Measurements from ENCODE around the gene ELF2.
A peak's percentile ranks its signal among the peaks of the same experiment; 100 is the strongest.
"Not testable (repeated sequence)": the region's sequence is repeated elsewhere in the genome, so short reads cannot be mapped to it uniquely, and the experiment has no call there.

Gene ELF2

DNA sequence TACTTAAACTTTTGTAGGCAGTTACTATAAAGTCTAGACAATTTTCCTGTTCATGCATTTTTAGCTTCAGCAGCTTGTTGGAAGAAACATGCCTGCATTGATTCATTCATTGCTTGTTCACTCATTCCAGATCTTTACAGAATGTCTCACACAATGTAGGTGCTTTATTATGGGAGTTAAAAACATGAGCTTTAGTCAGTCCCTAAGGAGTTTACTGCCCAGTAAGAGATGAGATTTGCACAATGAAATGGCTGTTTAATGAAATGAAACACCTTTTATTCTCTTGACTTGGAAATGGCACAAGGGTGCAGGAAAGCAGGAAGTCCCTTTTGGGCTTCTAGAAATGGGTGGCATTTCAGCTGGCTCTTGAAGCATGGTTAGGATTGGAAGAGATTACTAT is 158.5 kb downstream of the ELF2 start:
- no peak for DNase-seq

DNA sequence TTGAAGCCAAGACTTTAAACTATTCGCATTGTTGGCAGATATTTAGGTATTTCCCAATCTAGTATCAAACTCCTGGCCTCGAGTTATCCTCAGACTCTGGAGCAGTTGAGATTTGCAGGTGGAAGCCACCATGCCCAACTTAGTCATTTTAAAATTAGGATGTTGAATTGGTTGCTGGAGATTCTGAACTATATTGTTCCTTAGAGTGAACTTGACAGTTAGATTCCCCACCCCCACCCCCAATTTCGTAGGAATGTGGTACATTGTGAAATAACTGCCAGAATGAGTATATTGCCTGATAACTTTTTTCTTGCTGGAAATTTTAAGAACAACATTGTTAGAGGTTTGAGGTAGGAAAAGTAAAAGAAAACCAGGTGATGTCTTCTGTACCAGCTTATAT is 159.2 kb downstream of the ELF2 start:
- no peak for DNase-seq

DNA sequence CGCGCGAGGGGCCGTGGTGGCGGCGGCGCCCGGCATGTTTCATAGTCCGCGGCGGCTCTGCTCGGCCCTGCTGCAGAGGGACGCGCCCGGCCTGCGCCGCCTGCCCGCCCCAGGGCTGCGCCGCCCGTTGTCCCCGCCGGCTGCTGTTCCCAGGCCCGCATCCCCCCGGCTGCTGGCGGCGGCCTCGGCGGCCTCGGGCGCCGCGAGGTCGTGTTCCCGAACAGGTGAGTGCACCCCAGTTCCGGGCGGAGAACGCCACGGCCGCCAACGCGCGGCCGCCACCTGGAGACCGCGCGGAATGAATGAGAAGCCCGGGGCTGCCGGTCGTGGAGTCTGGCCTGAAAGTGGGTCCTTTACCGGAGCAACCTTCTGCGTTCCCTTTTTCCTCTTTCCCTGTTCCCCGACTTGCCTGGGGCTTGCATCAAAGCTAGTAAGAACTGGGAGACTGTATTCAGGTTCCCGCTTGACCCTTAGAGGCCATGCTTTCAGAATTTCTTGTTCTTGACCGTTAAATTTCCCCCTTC is 161.0 kb downstream of the ELF2 start:
- DNase-seq = peak; percentile 4

DNA sequence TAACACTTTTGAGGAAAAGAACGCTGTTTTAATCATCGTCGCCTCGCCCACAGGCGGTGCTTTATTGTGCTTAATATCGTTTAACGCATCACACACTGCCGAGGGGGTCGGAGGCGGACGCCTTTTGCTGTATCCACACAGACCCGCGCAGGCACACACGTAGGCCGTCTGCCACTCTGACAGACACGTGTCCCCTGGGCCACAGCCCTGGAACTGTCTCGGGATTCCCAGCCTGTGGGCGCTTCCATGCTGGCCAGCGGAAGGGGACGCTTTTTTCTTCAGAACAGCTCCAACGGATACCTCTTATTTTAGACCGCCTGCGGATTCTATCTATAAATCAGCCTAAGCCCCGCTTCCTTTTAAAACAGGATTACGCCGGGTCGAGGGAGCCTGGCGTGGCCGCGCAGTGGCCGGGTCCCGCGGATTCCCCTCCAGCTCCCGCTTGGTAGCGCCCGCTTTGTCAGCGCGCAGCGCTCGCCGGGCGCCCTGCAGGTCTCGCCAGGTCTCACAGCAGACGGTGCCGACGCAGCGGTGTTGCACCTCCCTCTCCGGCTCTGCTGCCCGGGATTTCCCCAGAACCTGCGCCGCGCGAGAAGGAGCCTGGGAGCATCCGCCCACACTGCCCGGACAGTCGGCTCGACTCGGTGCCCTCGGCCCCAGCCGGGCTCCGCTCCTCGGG is 161.6 kb downstream of the ELF2 start, which contains the start of gene NOCT:
Gene NOCT, plus strand, starts transcription at position 513 of the 679 bp plus-strand sequence. CDS start 201 bp downstream, outside the sequence.
- DNase-seq = peak; percentile 61

DNA sequence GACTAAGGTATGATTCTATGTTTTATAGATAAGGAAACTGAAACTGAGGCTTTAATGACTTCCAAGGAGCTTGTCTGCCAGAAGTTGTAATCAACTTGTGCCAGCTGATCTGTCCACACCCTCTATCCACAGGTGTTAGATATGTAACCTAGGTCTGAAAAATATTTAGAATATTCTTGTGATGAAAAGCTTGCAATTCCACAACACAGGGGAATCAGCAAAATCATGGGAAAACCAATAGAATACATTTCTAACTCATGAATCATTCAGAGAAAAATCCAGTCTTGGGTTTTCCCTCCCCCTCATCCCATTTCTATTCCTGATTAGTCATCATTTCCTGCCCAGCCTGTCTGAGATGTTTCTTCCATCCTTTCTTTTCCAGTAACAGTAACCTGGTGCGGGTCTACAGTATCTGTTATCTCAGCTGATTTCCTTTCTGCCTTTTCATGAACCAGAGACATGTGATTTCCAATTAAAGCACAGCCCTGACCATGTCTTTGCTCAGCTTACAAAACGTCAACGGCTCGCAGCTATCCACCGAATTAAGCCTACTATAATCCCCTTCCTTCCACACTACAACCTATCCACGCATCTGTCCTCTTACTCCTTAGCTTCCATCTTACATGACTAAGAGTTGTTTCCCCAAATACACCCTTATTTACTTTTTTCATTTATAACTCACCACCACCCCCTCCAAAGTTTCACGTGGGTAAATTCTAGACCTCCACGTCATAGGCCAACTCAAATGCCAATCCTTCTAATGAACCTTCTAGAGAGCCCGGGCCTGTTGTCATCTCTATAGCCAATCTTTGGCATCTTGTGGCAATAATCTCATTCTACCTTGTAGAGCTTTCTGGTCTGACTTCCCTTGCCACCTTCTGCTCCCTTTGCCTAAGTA is 162.4 kb downstream of the ELF2 start:
- DNase-seq = no peak

DNA sequence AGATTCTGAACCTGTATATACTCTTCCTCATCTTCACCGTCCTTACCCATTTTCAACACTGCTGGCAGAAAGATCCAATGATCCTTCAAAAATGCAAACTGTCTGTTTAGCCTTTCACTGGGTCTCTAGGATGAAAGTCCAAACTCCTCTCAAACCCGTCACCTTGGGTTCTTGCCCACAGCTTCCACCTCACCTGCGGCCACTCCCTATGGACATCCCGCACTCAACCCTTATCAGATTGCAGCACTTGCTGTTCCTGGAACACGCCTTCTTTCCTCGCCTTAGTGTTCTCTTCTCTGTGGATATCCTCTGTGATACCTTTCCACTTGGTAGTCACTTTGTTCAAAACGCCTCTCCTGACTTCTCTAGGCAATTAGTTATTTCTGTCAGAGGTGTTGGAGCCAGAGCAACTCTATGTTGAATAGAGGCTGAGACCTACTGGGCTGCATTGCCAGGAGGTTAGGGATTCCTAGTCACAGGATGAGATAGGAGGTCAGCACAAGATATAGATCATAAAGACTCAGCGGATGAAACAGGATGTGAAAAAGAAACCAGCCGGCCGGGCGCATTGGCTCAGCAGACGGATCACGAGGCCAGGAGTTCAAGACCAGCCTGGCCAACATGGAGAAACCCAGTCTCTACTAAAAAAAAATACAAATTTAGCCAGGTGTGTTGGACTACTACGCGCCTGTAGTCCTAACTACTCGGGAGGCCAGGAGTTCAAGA is 165.6 kb downstream of the ELF2 start:
- DNase-seq = no peak

DNA sequence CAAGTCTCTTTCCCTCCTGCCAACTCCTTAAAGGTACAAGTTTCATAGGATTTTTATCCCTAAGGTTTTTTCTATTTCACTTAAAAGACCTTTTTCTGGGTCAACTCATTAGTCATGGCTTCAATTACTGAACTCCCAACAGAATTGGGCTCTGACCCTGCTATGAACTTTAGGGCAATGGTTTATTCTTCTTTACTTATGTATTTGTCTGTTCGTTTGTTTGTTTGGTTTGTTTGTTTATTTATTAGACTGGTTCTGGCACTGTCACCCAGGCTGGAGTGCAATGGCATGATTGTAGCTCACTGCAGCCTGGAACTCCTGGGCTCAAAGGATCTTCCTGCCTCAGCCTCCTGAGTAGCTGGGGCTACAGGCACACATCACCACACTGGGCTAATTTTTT is 167.3 kb downstream of the ELF2 start:
- DNase-seq = no peak

DNA sequence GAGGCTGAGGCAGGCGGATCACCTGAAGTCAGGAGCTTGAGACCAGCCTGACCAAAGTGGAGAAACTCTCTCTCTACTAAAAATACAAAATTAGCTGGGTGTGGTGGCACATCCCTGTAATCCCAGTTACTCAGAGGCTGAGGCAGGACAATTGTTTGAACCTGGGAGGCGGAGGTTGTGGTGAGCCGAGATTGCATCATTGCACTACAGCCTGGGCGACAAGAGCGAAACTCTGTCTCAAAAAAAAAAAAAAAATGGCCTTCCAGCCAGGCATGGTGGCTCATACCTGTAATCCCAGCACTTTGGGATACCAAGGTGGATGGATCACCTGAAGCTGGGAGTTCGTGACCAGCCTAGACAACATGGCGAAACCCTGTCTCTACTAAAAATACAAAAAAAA is 168.7 kb downstream of the ELF2 start:
- DNase-seq = not testable (repeated sequence)

DNA sequence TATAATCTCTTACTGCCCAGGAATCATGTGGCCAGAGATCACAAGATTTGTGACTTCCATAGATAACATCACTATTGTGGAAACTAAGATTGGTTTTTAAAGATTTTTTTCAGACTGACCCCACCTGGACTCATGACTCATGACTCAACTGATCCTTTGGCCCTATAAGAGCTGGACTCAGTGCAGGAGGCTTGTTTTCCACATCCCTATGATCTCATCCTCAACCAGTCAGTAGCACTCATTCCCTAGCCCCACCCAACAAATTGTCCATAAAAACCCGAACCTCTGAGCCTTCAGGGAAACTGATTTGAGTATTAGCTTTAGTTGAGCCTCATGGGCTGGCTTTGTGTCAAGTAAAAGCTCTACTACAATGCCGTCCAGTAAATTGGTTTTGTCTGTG is 169.4 kb downstream of the ELF2 start:
- DNase-seq = no peak
